ENCODE measurements around the gene TXNDC8. TPM values are rescaled to one million over a fixed set of nuclear protein-coding genes. Genes with fewer than 3 reads are reported as not detected.

TXNDC8 gene
- total and polyA plus RNA-seq, 2 of the 13 experiments (the other 11 are each of a cell fraction or from before 2014, with no cell fraction given), result not detected

DNA sequence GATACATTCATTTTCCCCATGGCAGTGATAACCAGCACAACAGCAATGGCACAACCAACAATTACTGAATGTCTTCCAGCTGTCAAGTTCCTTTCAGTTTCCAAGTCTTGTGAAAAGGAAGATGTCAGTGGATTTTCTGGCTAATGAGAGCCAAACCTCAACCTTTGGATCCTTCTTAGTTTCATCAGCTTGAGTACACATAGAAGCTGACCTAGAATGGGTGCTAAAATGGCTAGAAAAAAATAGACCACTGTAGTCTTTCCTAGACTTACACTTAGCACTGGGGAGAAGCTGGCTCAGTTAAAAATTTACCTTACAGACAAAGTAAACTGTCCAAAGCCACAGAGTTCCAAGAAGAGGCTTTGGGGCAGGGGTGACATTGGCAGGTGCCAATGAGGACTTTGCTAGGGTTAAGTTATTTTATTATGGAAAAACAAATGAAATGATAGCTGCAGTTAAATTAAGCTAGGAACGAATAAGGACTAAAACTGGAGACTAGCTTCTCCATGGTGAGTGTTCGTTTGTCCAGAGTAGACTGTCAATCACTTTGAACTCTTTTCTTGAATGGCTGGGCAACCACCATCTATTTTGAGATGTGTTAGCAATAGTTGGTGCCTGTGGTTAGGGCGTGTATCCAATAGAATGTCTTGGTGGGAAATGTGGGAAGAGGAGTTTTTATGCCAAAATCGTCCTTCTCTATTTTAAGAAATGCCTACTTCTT, 55.5 kb downstream of the TXNDC8 start (continued):
- TF ChIP-seq, protein P1, sequence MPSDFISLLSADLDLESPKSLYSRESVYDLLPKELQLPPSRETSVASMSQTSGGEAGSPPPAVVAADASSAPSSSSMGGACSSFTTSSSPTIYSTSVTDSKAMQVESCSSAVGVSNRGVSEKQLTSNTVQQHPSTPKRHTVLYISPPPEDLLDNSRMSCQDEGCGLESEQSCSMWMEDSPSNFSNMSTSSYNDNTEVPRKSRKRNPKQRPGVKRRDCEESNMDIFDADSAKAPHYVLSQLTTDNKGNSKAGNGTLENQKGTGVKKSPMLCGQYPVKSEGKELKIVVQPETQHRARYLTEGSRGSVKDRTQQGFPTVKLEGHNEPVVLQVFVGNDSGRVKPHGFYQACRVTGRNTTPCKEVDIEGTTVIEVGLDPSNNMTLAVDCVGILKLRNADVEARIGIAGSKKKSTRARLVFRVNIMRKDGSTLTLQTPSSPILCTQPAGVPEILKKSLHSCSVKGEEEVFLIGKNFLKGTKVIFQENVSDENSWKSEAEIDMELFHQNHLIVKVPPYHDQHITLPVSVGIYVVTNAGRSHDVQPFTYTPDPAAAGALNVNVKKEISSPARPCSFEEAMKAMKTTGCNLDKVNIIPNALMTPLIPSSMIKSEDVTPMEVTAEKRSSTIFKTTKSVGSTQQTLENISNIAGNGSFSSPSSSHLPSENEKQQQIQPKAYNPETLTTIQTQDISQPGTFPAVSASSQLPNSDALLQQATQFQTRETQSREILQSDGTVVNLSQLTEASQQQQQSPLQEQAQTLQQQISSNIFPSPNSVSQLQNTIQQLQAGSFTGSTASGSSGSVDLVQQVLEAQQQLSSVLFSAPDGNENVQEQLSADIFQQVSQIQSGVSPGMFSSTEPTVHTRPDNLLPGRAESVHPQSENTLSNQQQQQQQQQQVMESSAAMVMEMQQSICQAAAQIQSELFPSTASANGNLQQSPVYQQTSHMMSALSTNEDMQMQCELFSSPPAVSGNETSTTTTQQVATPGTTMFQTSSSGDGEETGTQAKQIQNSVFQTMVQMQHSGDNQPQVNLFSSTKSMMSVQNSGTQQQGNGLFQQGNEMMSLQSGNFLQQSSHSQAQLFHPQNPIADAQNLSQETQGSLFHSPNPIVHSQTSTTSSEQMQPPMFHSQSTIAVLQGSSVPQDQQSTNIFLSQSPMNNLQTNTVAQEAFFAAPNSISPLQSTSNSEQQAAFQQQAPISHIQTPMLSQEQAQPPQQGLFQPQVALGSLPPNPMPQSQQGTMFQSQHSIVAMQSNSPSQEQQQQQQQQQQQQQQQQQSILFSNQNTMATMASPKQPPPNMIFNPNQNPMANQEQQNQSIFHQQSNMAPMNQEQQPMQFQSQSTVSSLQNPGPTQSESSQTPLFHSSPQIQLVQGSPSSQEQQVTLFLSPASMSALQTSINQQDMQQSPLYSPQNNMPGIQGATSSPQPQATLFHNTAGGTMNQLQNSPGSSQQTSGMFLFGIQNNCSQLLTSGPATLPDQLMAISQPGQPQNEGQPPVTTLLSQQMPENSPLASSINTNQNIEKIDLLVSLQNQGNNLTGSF (CRISPR knock-in tag; IDR thresholded peaks at IDR 0.05), result no peak
- TF ChIP-seq NKX3-1 (CRISPR knock-in tag; IDR thresholded peaks at IDR 0.05) (no peak), GATAD2A (CRISPR knock-in tag; IDR thresholded peaks at IDR 0.05) (peak; percentile 61), ZNF30 (CRISPR knock-in tag; IDR thresholded peaks at IDR 0.05) (no peak), ZBTB7A (CRISPR knock-in tag; IDR thresholded peaks at IDR 0.05) (no peak), JDP2 (CRISPR knock-in tag; IDR thresholded peaks at IDR 0.05; ENCODE audit: borderline replicate concordance) (no peak), NFE2L2 (IDR thresholded peaks at IDR 0.05; ENCODE audit: low read length) (no peak), BCL6 (CRISPR knock-in tag; IDR thresholded peaks at IDR 0.05) (peak; percentile 86), RELA (CRISPR knock-in tag; IDR thresholded peaks at IDR 0.05) (no peak), ZMYM4 (CRISPR knock-in tag; IDR thresholded peaks at IDR 0.05) (peak; percentile 16; the same call in 1 of the 2 replicates), ZNF790 (CRISPR knock-in tag; IDR thresholded peaks at IDR 0.05; ENCODE audit: borderline replicate concordance) (no peak), ZNF549 (CRISPR knock-in tag; IDR thresholded peaks at IDR 0.05) (no peak), CREB1 (IDR thresholded peaks at IDR 0.05) (no peak), CREB1 (CRISPR knock-in tag; IDR thresholded peaks at IDR 0.05) (no peak)
- TF ChIP-seq, protein P2, sequence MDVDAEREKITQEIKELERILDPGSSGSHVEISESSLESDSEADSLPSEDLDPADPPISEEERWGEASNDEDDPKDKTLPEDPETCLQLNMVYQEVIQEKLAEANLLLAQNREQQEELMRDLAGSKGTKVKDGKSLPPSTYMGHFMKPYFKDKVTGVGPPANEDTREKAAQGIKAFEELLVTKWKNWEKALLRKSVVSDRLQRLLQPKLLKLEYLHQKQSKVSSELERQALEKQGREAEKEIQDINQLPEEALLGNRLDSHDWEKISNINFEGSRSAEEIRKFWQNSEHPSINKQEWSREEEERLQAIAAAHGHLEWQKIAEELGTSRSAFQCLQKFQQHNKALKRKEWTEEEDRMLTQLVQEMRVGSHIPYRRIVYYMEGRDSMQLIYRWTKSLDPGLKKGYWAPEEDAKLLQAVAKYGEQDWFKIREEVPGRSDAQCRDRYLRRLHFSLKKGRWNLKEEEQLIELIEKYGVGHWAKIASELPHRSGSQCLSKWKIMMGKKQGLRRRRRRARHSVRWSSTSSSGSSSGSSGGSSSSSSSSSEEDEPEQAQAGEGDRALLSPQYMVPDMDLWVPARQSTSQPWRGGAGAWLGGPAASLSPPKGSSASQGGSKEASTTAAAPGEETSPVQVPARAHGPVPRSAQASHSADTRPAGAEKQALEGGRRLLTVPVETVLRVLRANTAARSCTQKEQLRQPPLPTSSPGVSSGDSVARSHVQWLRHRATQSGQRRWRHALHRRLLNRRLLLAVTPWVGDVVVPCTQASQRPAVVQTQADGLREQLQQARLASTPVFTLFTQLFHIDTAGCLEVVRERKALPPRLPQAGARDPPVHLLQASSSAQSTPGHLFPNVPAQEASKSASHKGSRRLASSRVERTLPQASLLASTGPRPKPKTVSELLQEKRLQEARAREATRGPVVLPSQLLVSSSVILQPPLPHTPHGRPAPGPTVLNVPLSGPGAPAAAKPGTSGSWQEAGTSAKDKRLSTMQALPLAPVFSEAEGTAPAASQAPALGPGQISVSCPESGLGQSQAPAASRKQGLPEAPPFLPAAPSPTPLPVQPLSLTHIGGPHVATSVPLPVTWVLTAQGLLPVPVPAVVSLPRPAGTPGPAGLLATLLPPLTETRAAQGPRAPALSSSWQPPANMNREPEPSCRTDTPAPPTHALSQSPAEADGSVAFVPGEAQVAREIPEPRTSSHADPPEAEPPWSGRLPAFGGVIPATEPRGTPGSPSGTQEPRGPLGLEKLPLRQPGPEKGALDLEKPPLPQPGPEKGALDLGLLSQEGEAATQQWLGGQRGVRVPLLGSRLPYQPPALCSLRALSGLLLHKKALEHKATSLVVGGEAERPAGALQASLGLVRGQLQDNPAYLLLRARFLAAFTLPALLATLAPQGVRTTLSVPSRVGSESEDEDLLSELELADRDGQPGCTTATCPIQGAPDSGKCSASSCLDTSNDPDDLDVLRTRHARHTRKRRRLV (CRISPR knock-in tag; IDR thresholded peaks at IDR 0.05), result no peak
- TF ChIP-seq, protein P3, sequence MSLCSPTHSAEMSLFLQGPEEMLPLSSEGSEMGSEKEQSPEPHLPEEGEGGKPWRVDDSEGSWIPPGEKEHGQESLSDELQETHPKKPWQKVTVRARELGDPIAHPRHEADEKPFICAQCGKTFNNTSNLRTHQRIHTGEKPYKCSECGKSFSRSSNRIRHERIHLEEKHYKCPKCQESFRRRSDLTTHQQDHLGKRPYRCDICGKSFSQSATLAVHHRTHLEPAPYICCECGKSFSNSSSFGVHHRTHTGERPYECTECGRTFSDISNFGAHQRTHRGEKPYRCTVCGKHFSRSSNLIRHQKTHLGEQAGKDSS (CRISPR knock-in tag; IDR thresholded peaks at IDR 0.05; ENCODE audit: borderline replicate concordance, low read depth), result no peak

Measured in HepG2 (cell line).